GM12801 (cell line): ENCODE results near the gene SLX9.

Experiments
- TF ChIP-seq, protein P1 (sequence below): IDR thresholded peaks from one replicate; pipeline ENCODE4 v1.5.1; 2011; ENCODE audit warnings: control low read depth; ENCODE audit not compliant: insufficient read length; ENCODE audit errors: extremely low read depth

Gene SLX9

DNA sequence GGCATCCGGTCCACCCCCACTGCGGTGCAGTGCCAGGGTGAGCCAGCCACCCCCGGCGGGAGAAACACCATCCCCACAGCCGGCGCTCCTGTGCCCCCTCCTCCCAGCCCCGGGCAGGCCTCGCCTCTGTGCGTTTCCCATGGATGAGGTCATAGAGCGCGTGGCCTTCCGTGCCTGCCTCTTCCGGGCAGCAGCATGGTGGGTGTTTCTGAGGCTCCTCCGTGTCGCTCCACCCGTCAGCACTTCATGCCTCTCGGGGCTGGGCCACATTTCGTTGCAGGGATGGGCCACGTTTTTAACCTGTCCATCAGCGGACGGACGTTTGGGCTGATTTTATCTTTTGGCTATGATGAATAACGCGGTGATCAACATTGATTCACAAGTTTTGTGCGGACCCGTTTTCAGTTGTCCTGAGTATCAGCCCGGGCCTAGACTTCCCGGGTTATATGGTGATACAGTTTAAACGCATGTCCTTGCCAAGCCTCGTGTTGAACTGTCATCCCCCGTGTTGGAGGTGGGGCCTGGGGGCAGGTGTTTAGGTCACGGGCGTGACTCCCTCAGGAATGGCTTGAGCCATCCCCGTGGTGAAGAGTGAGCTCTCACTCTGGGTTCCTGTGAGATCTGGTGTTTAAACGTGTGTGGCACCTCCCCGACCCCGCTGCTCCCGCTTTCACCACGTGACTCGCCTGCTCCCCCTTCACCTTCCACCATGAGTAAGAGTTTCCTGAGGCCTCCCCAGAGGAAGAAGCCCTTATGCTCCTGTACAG, 64.8 kb downstream of the SLX9 start:
- TF ChIP-seq, protein P1, sequence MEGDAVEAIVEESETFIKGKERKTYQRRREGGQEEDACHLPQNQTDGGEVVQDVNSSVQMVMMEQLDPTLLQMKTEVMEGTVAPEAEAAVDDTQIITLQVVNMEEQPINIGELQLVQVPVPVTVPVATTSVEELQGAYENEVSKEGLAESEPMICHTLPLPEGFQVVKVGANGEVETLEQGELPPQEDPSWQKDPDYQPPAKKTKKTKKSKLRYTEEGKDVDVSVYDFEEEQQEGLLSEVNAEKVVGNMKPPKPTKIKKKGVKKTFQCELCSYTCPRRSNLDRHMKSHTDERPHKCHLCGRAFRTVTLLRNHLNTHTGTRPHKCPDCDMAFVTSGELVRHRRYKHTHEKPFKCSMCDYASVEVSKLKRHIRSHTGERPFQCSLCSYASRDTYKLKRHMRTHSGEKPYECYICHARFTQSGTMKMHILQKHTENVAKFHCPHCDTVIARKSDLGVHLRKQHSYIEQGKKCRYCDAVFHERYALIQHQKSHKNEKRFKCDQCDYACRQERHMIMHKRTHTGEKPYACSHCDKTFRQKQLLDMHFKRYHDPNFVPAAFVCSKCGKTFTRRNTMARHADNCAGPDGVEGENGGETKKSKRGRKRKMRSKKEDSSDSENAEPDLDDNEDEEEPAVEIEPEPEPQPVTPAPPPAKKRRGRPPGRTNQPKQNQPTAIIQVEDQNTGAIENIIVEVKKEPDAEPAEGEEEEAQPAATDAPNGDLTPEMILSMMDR, result no peak

DNA sequence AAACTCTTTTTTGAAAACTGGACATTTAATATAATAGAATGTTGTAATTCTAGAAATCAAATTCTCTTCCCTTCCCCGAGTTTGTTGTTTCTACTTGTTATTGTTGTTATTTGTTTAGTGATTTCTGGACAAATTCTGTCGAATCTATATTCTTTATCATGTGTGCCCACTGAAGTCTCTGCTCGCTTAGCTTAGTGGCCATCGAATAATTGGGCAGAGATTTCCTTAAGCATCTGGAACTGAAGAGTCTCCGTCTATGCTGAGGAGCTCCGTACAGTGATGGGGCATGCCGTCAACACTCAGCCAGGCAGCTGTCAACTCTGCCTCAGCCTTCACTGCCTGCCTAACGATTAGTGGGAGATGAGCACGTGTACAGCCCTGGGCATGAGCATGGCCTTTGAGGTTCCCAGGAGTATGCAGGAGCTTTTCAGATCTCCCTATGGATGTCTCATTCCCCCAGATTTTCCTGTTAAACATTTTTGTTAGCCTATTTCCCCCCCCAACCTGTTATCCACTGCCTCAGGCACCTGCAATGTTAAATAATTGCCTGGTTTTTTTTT, 66.8 kb downstream of the SLX9 start:
- TF ChIP-seq, protein P1, result no peak

DNA sequence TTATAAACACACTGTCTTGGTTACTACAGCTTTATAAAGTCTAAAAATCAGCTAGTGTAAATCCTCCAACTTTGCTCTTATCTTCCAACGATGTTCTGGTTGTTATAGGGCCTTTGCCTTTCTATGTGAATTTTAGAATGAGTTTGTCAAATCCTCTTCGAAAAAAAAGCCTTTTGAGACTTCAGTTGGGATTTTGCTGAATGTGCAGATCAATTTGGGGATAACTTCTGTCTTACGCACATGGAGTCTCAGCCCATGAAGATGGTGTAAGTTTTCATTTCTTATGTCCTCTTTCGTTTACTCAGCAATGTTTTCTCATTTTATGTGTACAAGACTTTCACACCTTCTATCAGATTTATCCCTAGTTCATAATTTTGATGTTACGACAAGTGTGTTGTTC, 69.8 kb downstream of the SLX9 start:
- TF ChIP-seq, protein P1, result no peak

DNA sequence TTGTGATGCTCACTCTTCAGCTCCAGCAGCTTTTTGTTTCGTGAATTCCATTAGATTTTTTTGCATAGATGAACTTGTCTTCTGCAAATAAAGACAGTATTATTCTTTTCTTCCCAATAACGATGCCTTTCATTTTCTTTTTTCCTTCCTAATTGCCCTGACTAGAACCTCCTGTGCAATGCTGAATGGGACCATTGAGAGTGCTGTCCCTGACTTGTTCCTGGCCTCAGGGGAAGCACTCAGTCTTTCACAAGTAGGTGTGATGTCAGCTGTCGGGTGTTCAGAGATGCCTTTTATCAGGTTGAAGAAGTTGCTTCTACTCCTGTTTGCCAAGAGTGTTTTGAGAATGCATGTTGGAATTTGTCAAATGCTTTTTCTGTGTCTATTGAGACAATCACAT, 70.3 kb downstream of the SLX9 start:
- TF ChIP-seq, protein P1, result no peak

DNA sequence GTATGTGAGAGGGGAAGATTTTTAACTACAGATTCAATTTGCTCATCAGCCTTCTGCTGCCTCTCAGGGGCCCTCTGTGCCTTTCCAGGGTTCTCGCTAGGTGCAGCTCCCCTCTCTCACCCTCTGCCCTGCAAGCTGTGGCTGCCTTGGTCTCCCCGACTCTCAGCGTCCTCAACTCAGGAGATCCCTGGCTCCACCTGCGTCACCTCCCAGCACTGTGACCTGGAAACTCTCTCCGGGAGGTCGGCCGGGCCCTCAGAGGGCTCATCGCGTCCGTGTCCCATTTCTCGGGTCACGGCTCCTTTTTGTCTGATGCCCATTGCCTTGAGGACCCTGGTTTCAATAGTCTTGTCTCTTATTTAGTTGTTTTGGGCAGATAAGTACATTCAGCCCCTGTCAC, 71.0 kb downstream of the SLX9 start:
- TF ChIP-seq, protein P1, result no peak

DNA sequence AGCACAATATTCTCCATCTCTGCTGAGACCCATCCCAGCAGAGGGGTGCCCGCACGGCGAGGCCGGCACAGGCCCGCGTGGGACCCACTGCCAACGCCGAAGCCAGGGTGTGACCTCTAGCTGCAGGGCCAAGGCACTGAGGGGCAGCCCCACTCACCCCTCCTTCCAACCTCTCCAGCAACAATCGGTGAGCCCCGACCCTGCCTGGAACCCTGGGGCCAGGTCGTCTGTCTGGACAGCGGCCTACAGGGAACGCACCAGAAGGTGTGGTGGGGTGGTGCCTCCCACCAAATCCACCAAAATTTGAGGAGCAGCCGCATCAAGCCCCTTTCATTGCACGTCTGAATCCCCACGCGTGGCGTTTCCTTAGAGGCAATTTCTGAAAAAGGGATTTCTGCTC, 71.6 kb downstream of the SLX9 start:
- TF ChIP-seq, protein P1, result no peak

DNA sequence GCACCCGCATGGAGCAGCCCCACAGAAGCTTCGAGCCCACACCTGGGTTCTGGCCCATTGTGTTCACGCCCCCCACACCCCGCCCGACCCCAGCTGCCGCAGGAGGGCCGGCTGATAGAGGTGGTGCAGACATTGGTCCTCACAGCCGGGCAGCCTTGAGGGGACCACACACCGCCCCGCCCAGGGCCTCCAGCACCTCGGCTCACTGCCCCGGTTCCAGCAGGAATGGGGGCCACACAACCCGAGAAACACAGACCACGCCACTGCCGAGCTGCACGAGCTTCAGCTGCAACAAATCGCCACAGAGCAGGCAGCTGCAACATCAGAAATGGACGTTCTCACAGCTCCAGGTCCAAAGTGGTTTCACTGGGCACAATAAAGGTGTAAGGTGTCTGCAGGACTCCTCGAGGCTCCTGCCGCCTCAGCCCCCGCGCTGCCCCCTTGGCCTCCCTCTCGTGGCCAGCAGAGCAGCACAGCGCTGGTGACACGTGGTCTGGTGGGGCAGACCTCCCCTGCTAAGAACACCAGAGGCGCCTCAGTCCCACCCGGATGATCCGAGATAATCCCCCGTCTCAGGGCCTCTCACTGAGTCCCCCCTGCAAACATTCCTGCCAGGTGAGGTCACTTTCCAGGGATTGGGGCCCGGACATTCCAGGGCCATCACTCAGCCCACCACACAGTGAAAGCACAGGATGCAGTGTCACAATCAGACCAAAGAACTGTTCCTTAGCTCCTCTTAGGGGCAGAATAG, 72.3 kb downstream of the SLX9 start:
- TF ChIP-seq, protein P1, result no peak
